NCI-H510A treated with DMSO at 0.1 percent for 48 hours (cell line): ENCODE measurements around the gene RASD2.

Source experiments
- DNase-seq: peaks from one replicate; lab custom pipeline; 2025; lab: John Stamatoyannopoulos, UW

The RASD2 gene

GRCh38 chr22:35582861-35583670 lies 42.4 kb downstream of the RASD2 start:
- DNase-seq: peak; percentile 70

- no peak for DNase-seq
These were observed 46.1 kb downstream of the RASD2 start for GRCh38 chr22:35586771-35587170.

- DNase-seq: no peak
These were observed 46.8 kb downstream of the RASD2 start for GRCh38 chr22:35587447-35587870.

GRCh38 chr22:35587896-35588295 lies 47.3 kb downstream of the RASD2 start:
- no peak for DNase-seq

- DNase-seq: no peak
These were observed 48.6 kb downstream of the RASD2 start for GRCh38 chr22:35589071-35589755.

GRCh38 chr22:35589756-35590093 lies 49.1 kb downstream of the RASD2 start:
- DNase-seq: no peak

- DNase-seq: no peak
These were observed 50.1 kb downstream of the RASD2 start for GRCh38 chr22:35590634-35591295.

GRCh38 chr22:35591714-35592417 lies 51.2 kb downstream of the RASD2 start:
- DNase-seq: no peak

GRCh38 chr22:35592418-35592967 lies 51.9 kb downstream of the RASD2 start:
- DNase-seq: no peak

- no peak for DNase-seq
These were observed 52.6 kb downstream of the RASD2 start for GRCh38 chr22:35593071-35593890.

- DNase-seq: no peak
These were observed 53.4 kb downstream of the RASD2 start for GRCh38 chr22:35593891-35594470.

GRCh38 chr22:35594686-35595085 lies 54.1 kb downstream of the RASD2 start:
- DNase-seq: no peak

GRCh38 chr22:35596821-35597220 lies 56.2 kb downstream of the RASD2 start:
- DNase-seq: no peak

- DNase-seq: no peak
These were observed 57.2 kb downstream of the RASD2 start for GRCh38 chr22:35597692-35598395.

- DNase-seq: no peak
These were observed 57.7 kb downstream of the RASD2 start for GRCh38 chr22:35598396-35598710.

- no peak for DNase-seq
These were observed 58.7 kb downstream of the RASD2 start for GRCh38 chr22:35599364-35599763.

GRCh38 chr22:35600476-35600875 lies 59.8 kb downstream of the RASD2 start:
- DNase-seq: no peak

- no peak for DNase-seq
These were observed 60.5 kb downstream of the RASD2 start for GRCh38 chr22:35601013-35601580.

- no peak for DNase-seq
These were observed 61.3 kb downstream of the RASD2 start for GRCh38 chr22:35601743-35602615.
